ENCODE results near the gene CACNB4.
"Not testable (repeated sequence)": the region's sequence is repeated elsewhere in the genome, so short reads cannot be mapped to it uniquely, and the experiment has no call there.

Gene CACNB4

DNA sequence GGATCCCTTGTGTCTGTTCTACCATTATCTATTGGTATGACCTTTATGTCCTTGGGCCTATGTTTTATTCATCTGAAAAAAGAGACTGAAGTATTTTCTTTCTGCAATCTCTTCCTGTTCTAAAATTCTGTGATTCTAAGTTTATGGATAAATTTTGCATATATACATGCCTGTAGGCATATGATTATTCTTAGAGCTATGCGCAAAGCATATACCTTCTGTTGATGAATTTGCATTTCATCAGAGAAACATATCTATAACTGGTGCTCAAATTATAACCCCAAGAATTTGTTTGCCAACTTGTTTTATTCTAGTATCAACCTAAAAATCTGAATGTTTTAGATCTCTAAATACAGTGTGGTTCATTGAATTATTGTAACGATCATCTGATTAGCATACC is 6.7 kb downstream of the CACNB4 start:
- TF ChIP-seq CTCF (IDR thresholded peaks at IDR 0.05; ENCODE audit: insufficient read depth, missing control alignments) = no peak
- FAIRE-seq = no peak
- no peak for DNase-seq (ENCODE audit: insufficient read length, low spot score)

- DNase-seq (ENCODE audit: insufficient read length, low spot score); FAIRE-seq: not testable (repeated sequence)
Measured at GRCh38 chr2:152090726-152091125, 8.1 kb downstream of the CACNB4 start.

DNA sequence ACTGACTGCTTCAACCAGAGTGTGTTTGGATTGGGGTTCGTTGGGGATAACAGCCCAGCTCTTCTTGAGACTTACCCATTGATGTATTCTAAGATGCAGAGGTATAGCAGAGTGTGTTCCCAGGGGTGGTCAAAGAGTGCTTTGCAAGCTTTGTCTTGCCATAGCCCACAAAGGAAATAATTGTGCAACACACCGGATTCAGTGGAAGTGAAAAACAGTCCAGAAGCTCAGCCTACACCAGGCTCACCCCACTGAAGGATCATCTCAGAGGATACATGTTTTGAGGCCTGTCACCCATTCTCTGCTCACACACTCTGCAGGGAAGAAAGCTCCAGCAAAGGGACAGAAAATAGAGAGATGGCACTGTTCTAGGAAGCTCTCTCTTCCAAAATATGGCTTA is 9.6 kb downstream of the CACNB4 start:
- FAIRE-seq (no peak), DNase-seq (ENCODE audit: insufficient read length, low spot score) (no peak)
- TF ChIP-seq CTCF (IDR thresholded peaks at IDR 0.05; ENCODE audit: insufficient read depth, missing control alignments) = no peak

DNA sequence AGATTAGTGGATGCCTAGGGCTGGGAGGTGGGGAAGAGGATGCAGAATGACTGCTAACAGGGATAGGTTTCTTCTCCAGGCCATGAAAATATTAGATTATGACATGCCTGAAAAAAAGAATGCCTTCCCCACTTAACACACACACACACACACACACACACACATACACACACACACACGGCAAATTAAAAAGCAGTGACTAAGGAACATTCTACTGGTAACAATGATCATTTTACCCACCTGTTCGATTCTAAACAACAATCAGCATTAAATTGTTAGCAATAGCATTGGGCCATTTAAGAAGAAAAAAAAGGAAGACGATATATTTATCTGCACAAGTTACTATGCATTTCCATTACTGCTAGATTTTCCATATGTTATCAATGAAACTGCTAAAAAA is 10.8 kb downstream of the CACNB4 start:
- no peak for TF ChIP-seq CTCF (IDR thresholded peaks at IDR 0.05; ENCODE audit: insufficient read depth, missing control alignments)
- DNase-seq (ENCODE audit: insufficient read length, low spot score) (no peak), FAIRE-seq (no peak)

DNA sequence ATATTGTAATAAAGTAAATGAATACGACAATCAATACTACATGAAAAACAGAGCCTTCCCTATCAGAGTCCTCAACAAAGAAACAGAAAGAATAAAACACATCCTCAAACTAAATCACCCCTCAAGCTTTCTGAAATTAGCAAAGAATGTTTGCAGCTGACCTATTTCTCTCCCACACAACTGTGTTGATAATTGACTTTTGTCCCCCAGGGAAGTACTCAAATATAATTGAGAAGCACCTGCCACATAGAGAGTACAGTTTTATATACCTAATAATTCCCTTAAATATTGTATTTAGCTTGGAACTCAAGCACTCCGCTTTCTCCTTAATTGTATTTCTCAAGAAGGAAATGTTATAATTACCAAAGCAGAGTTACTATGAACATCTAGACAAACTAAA is 12.6 kb downstream of the CACNB4 start:
- FAIRE-seq (no peak), DNase-seq (ENCODE audit: insufficient read length, low spot score) (no peak)
- TF ChIP-seq CTCF (IDR thresholded peaks at IDR 0.05; ENCODE audit: insufficient read depth, missing control alignments) = no peak

DNA sequence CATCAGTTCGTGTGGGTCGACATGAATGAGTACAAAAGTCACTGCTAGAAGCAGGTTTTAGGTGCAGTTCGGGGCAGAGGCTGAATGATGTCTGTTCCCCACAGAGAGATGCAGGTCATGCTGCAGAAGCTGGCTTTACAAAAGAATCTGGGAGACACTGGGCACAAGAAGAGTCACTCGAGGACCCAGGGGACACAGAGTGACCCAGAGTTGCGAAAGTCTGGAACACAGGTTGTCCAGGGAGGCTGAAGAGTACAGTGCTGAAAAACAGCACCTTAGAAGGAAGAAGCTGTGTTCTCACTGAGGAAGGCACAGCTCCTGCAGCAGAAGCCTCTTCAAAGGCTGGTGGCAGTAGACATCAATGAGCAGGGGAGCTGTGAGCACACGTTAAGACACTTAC is 14.8 kb downstream of the CACNB4 start:
- TF ChIP-seq CTCF (IDR thresholded peaks at IDR 0.05; ENCODE audit: insufficient read depth, missing control alignments) = no peak
- no peak for FAIRE-seq
- DNase-seq (ENCODE audit: insufficient read length, low spot score) = no peak

- TF ChIP-seq CTCF (IDR thresholded peaks at IDR 0.05; ENCODE audit: insufficient read depth, missing control alignments) = no peak
- DNase-seq (ENCODE audit: insufficient read length, low spot score) (no peak), FAIRE-seq (no peak)
Measured at GRCh38 chr2:152083202-152083875, 15.5 kb downstream of the CACNB4 start.

GRCh38 chr2:152078662-152079061 is 20.2 kb downstream of the CACNB4 start:
- no peak for FAIRE-seq

More at GRCh38 chr2:152078662-152079061, 20.2 kb downstream of the CACNB4 start:
- no peak for TF ChIP-seq CTCF (IDR thresholded peaks at IDR 0.05; ENCODE audit: insufficient read depth, missing control alignments)
- no peak for DNase-seq (ENCODE audit: insufficient read length, low spot score)

Measured in D721Med (cell line).